Adipocyte (in vitro differentiated cells): Measurements from ENCODE around the gene ABHD2.

Source experiments
- DNase-seq: peaks from one replicate; pipeline ENCODE4 v3.0.0-alpha.2; 2015; ENCODE audit warnings: low read depth
- H3K27me3 ChIP-seq: replicated peaks from 2 replicates; pipeline ENCODE4 v1.7.0; 2013; ENCODE audit warnings: mild to moderate bottlenecking, low read length, moderate library complexity; ENCODE audit not compliant: control insufficient read depth, insufficient read depth
- H3K36me3 ChIP-seq: 2 replicates; pipeline ENCODE4 v1.7.0; 2013; ENCODE audit warnings: low read length, mild to moderate bottlenecking, moderate library complexity; ENCODE audit not compliant: control insufficient read depth, insufficient read depth, severe bottlenecking
- H3K4me1 ChIP-seq: 2 replicates; pipeline ENCODE4 v1.7.0; 2013; ENCODE audit warnings: mild to moderate bottlenecking, low read length, moderate library complexity; ENCODE audit not compliant: control insufficient read depth, insufficient read depth
- H3K4me3 ChIP-seq: 2 replicates; pipeline ENCODE4 v1.7.0; 2013; ENCODE audit warnings: mild to moderate bottlenecking, low read length, moderate library complexity
- H3K9ac ChIP-seq: 2 replicates; pipeline ENCODE4 v1.7.0; 2013; ENCODE audit warnings: mild to moderate bottlenecking, low read length, moderate library complexity
- H3K9me3 ChIP-seq: 2 replicates; pipeline ENCODE4 v1.7.0; 2013; ENCODE audit warnings: mild to moderate bottlenecking, low read length, moderate library complexity; ENCODE audit not compliant: control insufficient read depth

ABHD2 gene

GRCh38 chr15:89163271-89164055, 75.2 kb downstream of the ABHD2 start:
- DNase-seq, result no peak
- Histone ChIP-seq H3K9ac (no peak overlapping the region), H3K4me3 (no peak overlapping the region), H3K36me3 (peaks cover 23% of the 10 kb centered on the region), H3K27me3 (no peaks in the 10 kb centered on the region), H3K4me1 (peaks cover 35% of the 10 kb centered on the region), H3K9me3 (no peaks in the 10 kb centered on the region)

GRCh38 chr15:89164712-89165211, 76.5 kb downstream of the ABHD2 start:
- Histone ChIP-seq H3K4me1 (peaks cover 36% of the 10 kb centered on the region), H3K36me3 (peaks cover 23% of the 10 kb centered on the region), H3K9me3 (no peaks in the 10 kb centered on the region), H3K9ac (no peak overlapping the region), H3K4me3 (no peak overlapping the region), H3K27me3 (no peaks in the 10 kb centered on the region)
- no peak for DNase-seq

GRCh38 chr15:89165677-89166076, 77.4 kb downstream of the ABHD2 start:
- no peak overlapping the region for H3K4me3 ChIP-seq
- H3K27me3 ChIP-seq, result no peaks in the 10 kb centered on the region
- H3K9me3 ChIP-seq, result no peaks in the 10 kb centered on the region
- peak overlapping the region; percentile 58 for H3K9ac ChIP-seq
- H3K36me3 ChIP-seq, result peaks cover 21% of the 10 kb centered on the region
- H3K4me1 ChIP-seq, result peaks cover 36% of the 10 kb centered on the region
- DNase-seq, result no peak

DNA sequence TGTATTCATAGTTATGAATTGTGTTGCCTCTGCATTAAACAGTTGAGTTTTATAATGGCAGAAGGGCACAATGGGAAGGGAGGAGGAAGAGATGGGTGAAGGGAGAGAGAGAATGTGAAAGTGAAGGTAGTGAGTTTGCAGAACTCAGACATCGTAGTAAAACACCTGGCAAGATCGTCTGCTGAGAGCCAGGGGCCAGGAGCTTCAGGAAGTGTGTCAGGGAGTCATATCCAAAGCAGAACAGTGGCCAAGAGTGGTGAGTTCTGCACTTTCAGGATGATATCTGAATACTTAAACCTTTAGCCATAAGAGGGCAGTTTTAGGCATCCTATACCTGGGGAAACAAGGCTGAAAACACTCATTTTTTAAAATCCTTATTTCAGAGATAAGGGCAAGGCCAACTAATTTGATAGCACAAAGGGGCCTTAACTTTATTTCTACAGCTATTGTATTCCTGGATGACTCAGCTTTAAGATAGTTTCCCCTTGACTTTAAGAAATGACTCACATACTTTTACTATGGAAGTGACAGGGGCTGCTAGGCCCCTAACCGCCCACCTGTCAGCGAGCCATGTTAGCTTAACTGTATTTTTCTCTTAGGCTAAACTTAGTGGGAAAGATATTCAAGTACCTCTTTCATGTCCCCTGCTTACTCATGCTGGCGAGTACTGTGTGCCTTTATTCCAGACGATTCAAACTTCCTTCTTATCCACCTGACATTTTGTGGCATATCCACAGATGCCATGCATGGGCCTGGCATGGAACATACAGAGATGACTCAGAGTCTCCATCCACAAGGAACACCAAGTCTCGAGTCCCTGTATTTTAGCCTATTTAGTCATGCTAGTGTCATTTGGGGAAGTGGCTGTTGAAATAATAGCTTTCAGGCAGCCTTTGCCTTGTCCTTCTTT, 79.3 kb downstream of the ABHD2 start:
- no peaks in the 10 kb centered on the region for H3K27me3 ChIP-seq
- H3K9ac ChIP-seq, result no peak overlapping the region
- peaks cover 39% of the 10 kb centered on the region for H3K4me1 ChIP-seq
- no peaks in the 10 kb centered on the region for H3K9me3 ChIP-seq
- peaks cover 10% of the 10 kb centered on the region for H3K36me3 ChIP-seq
- no peak overlapping the region for H3K4me3 ChIP-seq
- peak; percentile 64 for DNase-seq

DNA sequence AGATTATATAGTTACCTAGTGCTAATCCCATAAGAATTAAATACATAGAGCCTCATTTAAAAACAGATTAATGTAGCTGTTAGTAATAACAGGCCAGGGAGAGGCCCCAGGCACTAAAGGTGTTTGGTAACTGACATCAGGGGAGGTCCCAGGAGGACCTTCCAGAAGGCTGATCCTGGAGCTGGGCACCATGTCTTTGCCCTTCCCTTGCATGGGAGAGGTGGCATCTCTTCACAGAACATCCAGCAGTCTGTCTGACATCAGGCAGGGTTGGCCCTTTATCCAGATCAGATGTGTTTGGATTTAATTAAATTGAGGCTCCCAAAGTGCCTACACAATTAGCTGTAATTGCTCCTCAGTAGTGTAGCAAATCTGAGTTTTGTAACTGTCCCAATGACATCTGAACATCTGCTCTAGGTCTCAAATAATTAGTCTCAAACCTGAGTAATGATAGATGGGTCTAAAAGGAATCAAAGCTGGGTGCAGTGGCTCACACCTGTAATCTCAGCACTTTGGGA, 80.1 kb downstream of the ABHD2 start:
- H3K4me1 ChIP-seq, result peaks cover 47% of the 10 kb centered on the region
- peaks cover 10% of the 10 kb centered on the region for H3K36me3 ChIP-seq
- H3K4me3 ChIP-seq, result no peak overlapping the region
- no peaks in the 10 kb centered on the region for H3K27me3 ChIP-seq
- DNase-seq, result no peak
- no peak overlapping the region for H3K9ac ChIP-seq
- H3K9me3 ChIP-seq, result no peaks in the 10 kb centered on the region

DNA sequence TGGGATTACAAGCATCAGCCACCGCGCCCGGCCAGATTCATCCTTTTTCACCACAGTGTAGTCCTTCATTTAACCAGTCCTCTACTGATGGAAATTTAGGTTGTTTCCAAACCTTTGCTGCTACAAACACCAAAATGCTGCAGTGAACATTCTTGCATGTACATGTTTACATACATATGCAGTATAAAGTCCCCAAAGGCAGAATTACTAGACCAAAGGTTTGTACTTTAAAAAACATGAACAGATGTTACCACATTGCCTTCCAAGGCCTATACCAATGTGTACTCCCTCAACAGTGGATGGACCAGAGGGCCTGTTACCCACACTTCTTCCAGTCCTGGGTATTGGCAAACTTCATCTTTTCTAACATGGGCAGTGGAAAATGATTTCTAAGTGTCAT, 82.1 kb downstream of the ABHD2 start:
- Histone ChIP-seq H3K9ac (no peak overlapping the region), H3K4me1 (peaks cover 49% of the 10 kb centered on the region), H3K27me3 (no peaks in the 10 kb centered on the region), H3K4me3 (no peak overlapping the region), H3K36me3 (peaks cover 1% of the 10 kb centered on the region), H3K9me3 (no peaks in the 10 kb centered on the region)
- no peak for DNase-seq

GRCh38 chr15:89171136-89172072, 83.1 kb downstream of the ABHD2 start:
- peaks cover 12% of the 10 kb centered on the region for H3K36me3 ChIP-seq
- H3K9ac ChIP-seq, result no peak overlapping the region
- H3K9me3 ChIP-seq, result no peaks in the 10 kb centered on the region
- H3K27me3 ChIP-seq, result no peaks in the 10 kb centered on the region
- H3K4me3 ChIP-seq, result no peak overlapping the region
- peaks cover 40% of the 10 kb centered on the region for H3K4me1 ChIP-seq
- DNase-seq, result peak; percentile 62

- Histone ChIP-seq H3K4me1 (peaks cover 39% of the 10 kb centered on the region), H3K27me3 (no peaks in the 10 kb centered on the region), H3K36me3 (peaks cover 22% of the 10 kb centered on the region), H3K4me3 (no peak overlapping the region), H3K9me3 (no peaks in the 10 kb centered on the region), H3K9ac (peak overlapping the region; percentile 32)
- no peak for DNase-seq
Measured at GRCh38 chr15:89172921-89173320, 84.7 kb downstream of the ABHD2 start.

- Histone ChIP-seq H3K4me3 (no peak overlapping the region), H3K9ac (no peak overlapping the region), H3K36me3 (peaks cover 34% of the 10 kb centered on the region), H3K9me3 (no peaks in the 10 kb centered on the region), H3K27me3 (no peaks in the 10 kb centered on the region), H3K4me1 (peaks cover 32% of the 10 kb centered on the region)
- DNase-seq, result no peak
Measured at GRCh38 chr15:89174476-89174875, 86.2 kb downstream of the ABHD2 start.

- Histone ChIP-seq H3K27me3 (no peaks in the 10 kb centered on the region), H3K9ac (no peak overlapping the region), H3K4me1 (peaks cover 32% of the 10 kb centered on the region), H3K4me3 (no peak overlapping the region), H3K9me3 (no peaks in the 10 kb centered on the region), H3K36me3 (peaks cover 34% of the 10 kb centered on the region)
- DNase-seq, result no peak
Measured at GRCh38 chr15:89175617-89176191, 87.4 kb downstream of the ABHD2 start.
